GM18505 (cell line): Measurements from ENCODE around the gene TEX10.
A peak's percentile ranks its signal among the peaks of the same experiment; 100 is the strongest.
"Not testable (repeated sequence)": the region's sequence is repeated elsewhere in the genome, so short reads cannot be mapped to it uniquely, and the experiment has no call there.

ENCODE experiments used
- ATAC-seq: cut with Tn5 transposase; IDR thresholded peaks from one replicate; pipeline ENCODE4 v1.9.1; 2021; ENCODE audit not compliant: unreplicated experiment
- POLR2A ChIP-seq: IDR thresholded peaks from 4 replicates; pipeline ENCODE4 v1.6.1; 2011; ENCODE audit warnings: borderline replicate concordance; ENCODE audit not compliant: insufficient read depth, insufficient read length; ENCODE audit errors: extremely low read depth

TEX10 gene

DNA sequence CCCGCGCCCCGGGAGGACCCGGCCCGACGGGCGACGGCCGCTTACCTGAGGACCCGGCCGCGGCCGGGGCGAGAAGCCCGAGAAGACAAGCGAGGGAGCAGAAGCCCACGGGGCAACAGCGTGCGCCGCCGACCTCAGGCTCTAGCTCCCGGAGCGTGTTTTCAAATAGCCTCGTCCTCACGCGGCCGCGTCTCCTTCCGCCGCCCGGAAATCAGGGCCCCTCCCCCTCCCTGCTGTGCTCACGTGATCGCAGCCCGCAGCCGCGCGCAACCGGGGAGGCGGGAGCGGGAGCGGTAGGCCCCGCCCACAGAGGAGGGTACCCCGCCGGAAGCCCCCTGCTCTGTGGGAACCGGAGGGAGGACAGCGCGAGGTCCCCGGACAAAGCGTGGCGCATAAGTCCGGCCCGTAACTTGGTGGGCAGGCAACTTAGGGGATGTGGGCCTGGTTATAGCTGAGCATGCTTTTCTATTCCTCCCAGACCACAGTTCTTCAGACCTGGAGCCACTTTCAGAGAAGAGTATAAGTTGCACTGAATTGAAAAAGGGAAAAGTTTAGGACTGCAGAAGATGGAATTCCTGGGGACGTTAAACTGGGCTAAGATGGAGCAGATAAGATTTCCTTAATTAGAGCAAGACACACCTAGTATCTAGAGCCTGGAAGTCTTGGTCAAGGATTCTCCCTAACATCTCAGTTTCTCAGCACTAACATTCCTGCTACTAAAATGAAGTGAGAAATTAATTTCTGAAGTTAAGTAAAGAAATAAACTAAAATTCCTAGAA, at the start of gene TEX10:
TSS of gene TEX10 (minus strand) at position 216 of the 779 bp plus-strand sequence. CDS start 3,579 bp downstream, outside the sequence.
- TF ChIP-seq POLR2A, result peak; percentile 81
- peak; percentile 84 for ATAC-seq

- ATAC-seq, result no peak
- no peak for TF ChIP-seq POLR2A
Observed at GRCh38 chr9:100401042-100401441, 48.3 kb upstream of the TEX10 start.

- no peak for TF ChIP-seq POLR2A
- no peak for ATAC-seq
Observed at GRCh38 chr9:100397529-100398266, 45.0 kb upstream of the TEX10 start.

DNA sequence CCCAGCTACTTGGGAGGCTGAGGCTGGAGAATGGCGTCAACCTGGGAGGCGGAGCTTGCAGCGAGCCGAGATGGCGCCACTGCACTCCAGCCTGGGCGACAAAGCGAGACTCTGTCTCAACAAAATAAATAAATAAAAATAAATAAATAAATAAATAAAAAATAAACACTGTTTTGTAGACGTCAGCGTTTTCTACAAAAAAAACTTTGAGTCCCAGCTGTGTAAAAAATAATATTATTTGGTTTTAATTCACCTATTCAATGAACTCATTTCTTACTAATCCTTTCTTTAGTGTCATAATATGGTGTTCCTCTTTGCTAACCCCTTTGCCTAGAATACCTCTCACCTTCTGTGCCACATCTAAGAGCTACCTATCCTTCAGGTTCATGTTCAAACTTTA, 44.0 kb upstream of the TEX10 start:
- no peak for ATAC-seq
- no peak for TF ChIP-seq POLR2A

GRCh38 chr9:100394816-100395215, 42.1 kb upstream of the TEX10 start:
- TF ChIP-seq POLR2A, result no peak
- ATAC-seq, result no peak

GRCh38 chr9:100394032-100394695, 41.4 kb upstream of the TEX10 start:
- TF ChIP-seq POLR2A, result no peak
- ATAC-seq, result no peak

DNA sequence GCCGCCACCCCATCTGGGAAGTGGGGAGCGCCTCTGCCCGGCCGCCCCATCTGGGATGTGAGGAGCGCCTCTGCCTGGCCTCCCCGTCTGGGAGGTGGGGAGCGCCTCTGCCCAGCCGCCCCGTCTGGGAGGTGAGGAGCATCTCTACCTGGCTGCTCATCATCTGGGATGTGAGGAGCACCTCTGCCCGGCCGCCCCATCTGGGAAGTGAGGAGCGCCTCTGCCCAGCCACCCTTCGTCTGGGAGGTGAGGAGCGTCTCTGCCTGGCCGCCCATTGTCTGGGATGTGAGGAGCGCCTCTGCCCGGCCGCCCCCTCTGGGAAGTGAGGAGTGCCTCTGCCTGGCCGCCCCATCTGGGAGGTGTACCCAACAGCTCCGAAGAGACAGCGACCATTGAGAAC, 40.2 kb upstream of the TEX10 start:
- ATAC-seq, result not testable (repeated sequence)

GRCh38 chr9:100379862-100380261, 27.1 kb upstream of the TEX10 start:
- no peak for TF ChIP-seq POLR2A
- ATAC-seq, result no peak

DNA sequence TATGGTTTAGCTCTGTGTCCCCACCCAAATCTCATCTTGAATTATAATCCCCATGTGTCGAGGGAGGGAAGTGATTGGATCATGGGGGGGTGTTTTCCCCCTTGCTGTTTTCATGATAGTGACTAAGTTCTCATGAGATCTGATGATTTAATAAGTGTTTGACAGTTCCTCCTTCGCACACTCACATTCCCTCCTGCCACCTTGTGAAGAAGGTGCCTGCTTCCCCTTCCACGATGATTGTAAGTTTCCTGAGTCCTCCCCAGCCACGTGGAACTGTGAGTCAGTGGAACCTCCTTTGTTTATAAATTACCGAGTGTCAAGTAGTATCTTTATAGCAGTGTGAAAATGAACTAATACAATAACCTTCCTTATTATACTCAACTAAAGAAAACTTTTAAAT, 24.3 kb upstream of the TEX10 start:
- no peak for TF ChIP-seq POLR2A
- no peak for ATAC-seq

GRCh38 chr9:100375658-100376057, 22.9 kb upstream of the TEX10 start:
- no peak for TF ChIP-seq POLR2A
- no peak for ATAC-seq

GRCh38 chr9:100372648-100373047, 19.9 kb upstream of the TEX10 start:
- no peak for ATAC-seq
- no peak for TF ChIP-seq POLR2A

DNA sequence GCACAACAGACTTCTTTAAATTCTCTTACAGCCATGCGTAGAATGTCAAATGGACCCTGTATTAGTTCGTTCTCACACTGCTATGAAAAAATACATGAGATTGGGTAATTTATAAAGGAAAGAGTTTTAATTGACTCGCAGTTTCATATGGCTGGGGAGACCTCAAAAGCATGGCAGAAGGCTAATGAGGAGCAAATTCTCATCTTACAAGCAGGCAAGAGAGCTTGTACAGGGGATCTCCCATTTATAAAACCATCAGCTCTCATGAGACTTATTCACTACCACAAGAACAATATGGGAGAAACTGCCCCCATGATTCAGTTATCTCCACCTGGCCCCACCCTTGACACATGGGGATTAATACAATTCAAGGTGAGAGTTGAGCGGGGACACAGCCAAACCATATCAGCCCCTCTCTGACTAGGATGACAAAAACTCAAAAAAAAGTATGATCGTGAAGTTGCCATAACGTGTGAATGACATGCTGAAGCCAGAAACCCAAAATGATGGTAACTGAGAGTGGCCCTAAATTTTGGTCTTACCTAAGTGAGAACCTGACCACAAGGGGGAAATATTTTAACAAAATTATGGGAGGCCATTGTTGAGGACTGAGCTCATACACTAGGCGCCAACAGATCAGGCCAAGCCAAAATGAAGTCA, 17.5 kb upstream of the TEX10 start:
- no peak for ATAC-seq

DNA sequence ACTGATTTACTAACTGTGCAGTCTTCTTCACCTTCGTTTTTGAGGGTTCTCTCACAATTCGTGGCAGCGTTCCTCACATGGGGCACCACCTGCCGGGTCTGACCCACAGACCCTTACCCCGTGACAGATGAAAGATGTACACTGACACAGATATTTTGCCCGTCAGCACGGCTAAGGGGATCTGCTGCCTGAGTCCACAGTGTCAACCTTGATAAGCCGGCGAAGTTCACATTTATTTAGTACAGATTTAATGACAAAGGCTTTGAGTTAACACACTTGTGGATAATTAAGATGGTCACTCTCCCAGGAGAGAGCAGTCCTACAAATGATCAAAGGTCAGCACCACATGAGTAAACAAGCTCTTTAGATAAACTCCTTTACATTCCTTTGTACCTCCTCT, 15.9 kb upstream of the TEX10 start:
- ATAC-seq, result no peak
- TF ChIP-seq POLR2A, result no peak

More for the DNA sequence above, 17.5 kb upstream of the TEX10 start:
- TF ChIP-seq POLR2A, result no peak
